ENCODE results near the gene MMP1.

GRCh38 chr11:102830001-102830727 is 32.2 kb upstream of the MMP1 start:
- TF ChIP-seq CTCF (IDR thresholded peaks at IDR 0.05; ENCODE audit: low read length) (no peak), EZH2 (IDR thresholded peaks at IDR 0.05; ENCODE audit: borderline replicate concordance, low read length) (no peak)

Measured in OCI-LY1 (cell line).